GM18858 (cell line): ENCODE measurements around the gene DTX1.
"Not testable (repeated sequence)": the region's sequence is repeated elsewhere in the genome, so short reads cannot be mapped to it uniquely, and the experiment has no call there.

Source experiments
- ATAC-seq: cut with Tn5 transposase; IDR thresholded peaks from one replicate; pipeline ENCODE4 v1.9.1; 2021; ENCODE audit not compliant: unreplicated experiment

Gene DTX1

GRCh38 chr12:113135178-113136127 lies 78.9 kb downstream of the DTX1 start, which contains the start of gene RASAL1:
TSS of gene RASAL1 (minus strand) at chr12:113135761. CDS start at chr12:113135462, 299 bp downstream.
- ATAC-seq: no peak

GRCh38 chr12:113136128-113136989 lies 79.8 kb downstream of the DTX1 start:
- no peak for ATAC-seq

DNA sequence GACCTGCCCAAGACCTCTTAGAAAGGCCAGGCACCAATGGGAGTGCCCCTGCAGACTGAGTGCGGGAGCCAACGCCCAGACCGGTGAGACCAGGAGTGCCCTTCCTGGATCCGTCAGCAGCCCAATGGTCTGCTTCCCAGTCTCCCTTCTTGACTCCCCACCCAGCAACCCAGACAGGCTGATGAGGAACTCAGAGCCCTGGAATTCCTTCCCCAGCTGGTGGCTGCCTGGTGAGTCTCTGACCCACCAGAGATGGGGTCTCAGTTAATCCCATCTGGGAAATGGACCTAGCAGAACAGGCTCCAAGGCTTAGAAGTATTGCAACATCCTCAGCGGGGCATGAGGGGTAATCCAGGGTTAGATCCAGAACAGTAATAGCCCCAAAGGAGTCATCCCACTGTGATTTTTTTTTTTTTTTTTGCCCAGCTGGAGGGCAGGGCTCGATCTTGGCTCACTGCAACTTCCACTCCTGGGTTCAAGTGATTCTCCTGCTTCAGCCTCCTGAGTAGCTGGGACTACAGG lies 80.5 kb downstream of the DTX1 start:
- no peak for ATAC-seq

DNA sequence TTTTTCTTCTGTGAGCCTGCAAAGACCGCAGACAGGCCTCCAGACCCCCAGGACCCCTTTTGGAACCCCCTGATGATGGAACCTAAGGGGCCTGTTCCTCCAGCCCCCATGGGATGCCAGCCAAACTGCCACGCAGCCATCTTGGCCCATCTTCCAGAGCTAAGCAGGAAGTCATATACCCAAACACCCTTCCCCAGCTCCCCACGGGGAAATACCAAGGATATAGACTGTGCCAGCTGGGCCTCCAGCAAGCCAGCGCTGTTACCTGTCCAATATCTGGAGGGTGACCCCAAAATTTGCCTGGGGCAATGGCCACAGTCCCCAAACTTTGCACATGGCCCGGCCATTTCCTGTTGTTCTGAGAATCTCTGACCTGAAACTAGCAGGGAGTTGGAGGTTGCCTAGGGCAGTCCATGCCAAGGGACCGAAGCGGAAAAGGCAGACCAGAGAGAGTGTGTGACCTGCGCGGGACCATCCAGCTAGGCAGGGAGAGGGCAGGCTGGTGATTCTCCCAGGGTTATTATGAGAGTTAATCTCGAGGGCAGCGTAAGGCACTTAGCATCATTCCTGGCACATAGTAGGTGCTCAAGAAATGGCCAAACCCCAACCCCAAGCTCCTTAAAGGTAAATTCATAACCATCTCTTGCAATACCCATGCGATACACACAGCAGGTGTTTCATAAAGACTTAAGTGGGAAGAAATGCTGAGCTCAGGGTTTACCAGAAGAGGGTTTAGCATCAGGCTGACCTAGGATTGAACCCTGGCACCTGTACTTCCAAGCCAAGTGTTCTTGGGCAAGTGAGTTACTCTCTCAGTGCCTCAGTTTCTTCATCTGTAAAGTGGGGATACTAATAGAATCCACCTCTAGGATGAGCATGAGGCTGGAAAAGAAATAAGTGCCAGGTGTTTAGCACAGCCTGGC lies 81.6 kb downstream of the DTX1 start:
- no peak for ATAC-seq

- ATAC-seq: no peak
Measured at GRCh38 chr12:113138826-113139225, 82.3 kb downstream of the DTX1 start.

GRCh38 chr12:113140706-113141105 lies 84.2 kb downstream of the DTX1 start:
- ATAC-seq: no peak

DNA sequence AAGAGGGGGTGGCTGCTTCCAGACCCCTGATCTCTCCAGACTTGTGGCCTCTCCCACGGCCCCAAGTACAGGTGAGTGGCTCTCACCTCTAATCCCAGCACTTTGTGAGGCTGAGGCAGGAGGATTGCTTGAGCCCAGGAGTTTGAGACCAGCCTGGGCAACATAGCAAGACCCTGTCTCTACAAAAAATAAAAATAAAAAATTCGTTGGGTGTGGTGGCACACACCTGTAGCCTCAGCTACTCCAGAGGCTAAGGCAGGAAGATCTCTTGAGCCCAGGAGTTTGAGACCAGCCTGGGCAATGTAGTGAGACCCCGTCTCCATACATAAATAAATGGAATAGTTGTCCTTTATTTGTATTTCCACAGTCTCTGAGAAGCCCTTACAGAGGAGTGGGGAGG lies 85.2 kb downstream of the DTX1 start:
- ATAC-seq: not testable (repeated sequence)

- no peak for ATAC-seq
Measured at GRCh38 chr12:113142173-113142885, 85.8 kb downstream of the DTX1 start.

DNA sequence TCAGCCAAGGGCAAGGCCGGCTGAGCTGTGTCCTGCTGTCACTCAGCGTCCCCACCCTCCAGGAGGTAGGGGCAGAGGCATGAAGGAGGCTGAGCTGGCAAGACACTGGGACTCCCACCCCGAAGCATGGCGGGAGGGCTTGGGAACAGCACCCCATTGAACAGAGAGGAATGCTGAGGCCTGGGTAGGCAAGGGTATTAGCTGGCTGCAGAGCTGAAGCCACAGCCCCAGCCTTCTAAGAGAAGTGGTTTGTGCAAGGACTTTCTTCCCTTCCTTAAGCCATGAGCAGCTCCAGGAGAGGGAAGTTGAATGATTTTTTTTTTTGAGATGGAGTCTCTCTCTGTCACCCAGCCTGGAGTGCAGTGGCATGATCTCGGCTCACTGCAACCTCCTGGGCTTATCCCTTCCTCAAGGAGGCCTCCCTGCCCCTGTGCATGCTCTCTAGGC lies 86.4 kb downstream of the DTX1 start:
- no peak for ATAC-seq

- ATAC-seq: no peak
Measured at GRCh38 chr12:113143959-113144358, 87.4 kb downstream of the DTX1 start.

DNA sequence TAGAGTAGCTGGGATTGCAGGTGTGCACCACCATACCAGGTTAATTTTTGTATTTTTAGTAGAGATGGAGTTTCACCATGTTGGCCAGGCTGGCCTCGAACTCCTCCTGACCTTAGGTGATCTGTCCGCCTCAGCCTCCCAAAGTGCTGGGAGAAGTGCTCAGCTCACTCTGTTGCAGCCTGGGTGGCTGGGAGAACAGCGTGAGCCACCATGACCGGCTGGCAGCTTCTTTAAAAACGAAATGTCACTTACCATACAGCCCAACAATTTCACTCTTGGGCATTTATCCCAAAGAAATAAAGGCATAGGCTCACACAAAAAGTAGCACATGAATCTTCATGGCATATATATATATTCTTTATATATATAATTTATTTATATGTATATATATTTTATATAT lies 88.3 kb downstream of the DTX1 start:
- ATAC-seq: no peak

- no peak for ATAC-seq
Measured at GRCh38 chr12:113145720-113146551, 89.4 kb downstream of the DTX1 start.

DNA sequence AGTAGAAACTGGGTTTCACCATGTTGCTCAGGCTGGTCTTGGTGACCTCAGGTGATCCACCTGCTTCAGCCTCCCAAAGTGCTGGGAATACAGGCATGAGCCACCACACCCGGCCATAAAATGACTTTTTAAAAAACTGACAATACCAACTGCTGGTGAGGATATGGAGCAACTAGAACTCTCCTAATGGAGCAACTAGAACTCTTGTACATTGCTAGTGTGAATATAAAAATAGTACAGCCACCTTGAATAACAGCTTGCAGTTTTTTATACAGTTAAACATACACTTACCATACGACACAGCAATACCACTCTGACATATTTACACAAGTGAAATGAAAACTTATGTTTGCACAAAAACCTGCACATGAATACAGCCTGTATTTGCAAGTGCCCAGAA lies 90.5 kb downstream of the DTX1 start:
- ATAC-seq: no peak
